ENCODE data around the gene KLHL28.

The KLHL28 gene

DNA sequence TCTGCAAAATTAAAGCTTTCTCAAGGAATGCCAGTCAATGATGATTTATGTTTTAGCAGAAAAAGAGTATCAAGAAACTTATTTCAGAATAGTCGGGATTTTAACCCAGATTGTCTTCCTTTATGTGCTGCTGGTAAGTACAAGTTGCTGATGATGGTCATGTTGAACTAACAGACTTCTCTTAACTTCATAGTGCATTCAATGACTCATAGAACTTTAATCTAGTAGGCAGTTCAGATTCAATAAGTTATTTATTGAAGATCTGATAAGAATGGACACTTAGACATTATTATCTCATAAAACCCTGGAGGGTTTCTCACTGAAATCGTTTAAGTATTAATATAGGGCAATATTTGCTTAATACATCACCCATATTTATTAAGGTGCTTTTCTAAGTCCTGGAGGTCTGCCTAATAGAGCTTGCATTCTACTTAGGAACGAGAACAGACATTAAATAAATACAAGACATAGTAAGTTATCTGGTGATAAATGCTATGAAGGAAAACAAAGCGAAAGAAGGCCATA, 34.1 kb upstream of the KLHL28 start:
- TF ChIP-seq ESRRG (CRISPR knock-in tag; IDR thresholded peaks at IDR 0.05) (no peak), RARB (CRISPR knock-in tag; IDR thresholded peaks at IDR 0.05) (no peak), BACH2 (CRISPR knock-in tag; IDR thresholded peaks at IDR 0.05; ENCODE audit: borderline replicate concordance) (no peak), TOX (CRISPR knock-in tag; IDR thresholded peaks at IDR 0.05; ENCODE audit: borderline replicate concordance) (no peak)
- TF ChIP-seq, protein P1, sequence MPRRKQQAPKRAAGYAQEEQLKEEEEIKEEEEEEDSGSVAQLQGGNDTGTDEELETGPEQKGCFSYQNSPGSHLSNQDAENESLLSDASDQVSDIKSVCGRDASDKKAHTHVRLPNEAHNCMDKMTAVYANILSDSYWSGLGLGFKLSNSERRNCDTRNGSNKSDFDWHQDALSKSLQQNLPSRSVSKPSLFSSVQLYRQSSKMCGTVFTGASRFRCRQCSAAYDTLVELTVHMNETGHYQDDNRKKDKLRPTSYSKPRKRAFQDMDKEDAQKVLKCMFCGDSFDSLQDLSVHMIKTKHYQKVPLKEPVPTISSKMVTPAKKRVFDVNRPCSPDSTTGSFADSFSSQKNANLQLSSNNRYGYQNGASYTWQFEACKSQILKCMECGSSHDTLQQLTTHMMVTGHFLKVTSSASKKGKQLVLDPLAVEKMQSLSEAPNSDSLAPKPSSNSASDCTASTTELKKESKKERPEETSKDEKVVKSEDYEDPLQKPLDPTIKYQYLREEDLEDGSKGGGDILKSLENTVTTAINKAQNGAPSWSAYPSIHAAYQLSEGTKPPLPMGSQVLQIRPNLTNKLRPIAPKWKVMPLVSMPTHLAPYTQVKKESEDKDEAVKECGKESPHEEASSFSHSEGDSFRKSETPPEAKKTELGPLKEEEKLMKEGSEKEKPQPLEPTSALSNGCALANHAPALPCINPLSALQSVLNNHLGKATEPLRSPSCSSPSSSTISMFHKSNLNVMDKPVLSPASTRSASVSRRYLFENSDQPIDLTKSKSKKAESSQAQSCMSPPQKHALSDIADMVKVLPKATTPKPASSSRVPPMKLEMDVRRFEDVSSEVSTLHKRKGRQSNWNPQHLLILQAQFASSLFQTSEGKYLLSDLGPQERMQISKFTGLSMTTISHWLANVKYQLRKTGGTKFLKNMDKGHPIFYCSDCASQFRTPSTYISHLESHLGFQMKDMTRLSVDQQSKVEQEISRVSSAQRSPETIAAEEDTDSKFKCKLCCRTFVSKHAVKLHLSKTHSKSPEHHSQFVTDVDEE (CRISPR knock-in tag; IDR thresholded peaks at IDR 0.05) = no peak
- ATAC-seq = no peak

DNA sequence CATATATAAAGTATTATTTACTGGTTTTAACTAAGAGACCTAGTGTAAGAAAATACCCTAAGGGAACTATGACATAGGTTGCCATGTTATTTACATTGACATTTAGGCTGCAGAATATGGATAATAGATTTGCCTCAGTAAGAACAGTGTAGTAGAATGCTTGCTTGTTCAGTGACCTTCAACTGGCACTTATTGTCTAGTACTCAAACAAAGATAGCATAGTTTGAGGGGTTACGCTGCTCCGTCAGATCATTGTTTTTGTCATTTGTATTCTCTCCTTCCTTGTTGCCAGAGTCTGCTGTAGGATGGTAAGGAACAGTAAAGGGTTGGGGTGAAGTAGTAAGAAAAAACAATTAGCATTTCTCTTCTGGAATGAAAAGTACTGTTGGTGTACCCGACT, 33.4 kb upstream of the KLHL28 start:
- no peak for ATAC-seq
- TF ChIP-seq TCF4 (CRISPR knock-in tag; IDR thresholded peaks at IDR 0.05; ENCODE audit: borderline replicate concordance) = no peak
- TF ChIP-seq ARNTL (CRISPR knock-in tag; IDR thresholded peaks at IDR 0.05; ENCODE audit: borderline replicate concordance, low read depth) = no peak

DNA sequence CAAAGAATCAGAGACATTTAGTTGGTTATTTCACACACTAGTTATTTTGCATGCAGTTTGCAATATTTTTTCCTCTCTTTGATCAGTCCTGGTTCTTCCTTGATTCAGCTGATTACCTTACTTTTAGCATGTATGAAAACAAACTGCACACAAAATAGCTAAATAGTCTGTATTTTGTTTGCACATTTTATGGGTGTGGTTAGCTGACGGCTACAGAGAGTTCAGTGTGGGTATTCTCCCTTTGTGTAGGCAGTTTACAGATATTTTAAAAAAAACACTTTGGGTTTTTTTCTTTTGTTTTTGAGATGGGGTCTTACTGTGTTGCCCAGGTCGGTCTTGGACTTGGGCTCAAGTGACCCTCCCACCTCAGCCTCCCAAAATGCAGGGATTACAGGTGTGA, 28.8 kb upstream of the KLHL28 start:
- TF ChIP-seq TCF4 (CRISPR knock-in tag; IDR thresholded peaks at IDR 0.05; ENCODE audit: borderline replicate concordance) = no peak
- ATAC-seq = no peak

DNA sequence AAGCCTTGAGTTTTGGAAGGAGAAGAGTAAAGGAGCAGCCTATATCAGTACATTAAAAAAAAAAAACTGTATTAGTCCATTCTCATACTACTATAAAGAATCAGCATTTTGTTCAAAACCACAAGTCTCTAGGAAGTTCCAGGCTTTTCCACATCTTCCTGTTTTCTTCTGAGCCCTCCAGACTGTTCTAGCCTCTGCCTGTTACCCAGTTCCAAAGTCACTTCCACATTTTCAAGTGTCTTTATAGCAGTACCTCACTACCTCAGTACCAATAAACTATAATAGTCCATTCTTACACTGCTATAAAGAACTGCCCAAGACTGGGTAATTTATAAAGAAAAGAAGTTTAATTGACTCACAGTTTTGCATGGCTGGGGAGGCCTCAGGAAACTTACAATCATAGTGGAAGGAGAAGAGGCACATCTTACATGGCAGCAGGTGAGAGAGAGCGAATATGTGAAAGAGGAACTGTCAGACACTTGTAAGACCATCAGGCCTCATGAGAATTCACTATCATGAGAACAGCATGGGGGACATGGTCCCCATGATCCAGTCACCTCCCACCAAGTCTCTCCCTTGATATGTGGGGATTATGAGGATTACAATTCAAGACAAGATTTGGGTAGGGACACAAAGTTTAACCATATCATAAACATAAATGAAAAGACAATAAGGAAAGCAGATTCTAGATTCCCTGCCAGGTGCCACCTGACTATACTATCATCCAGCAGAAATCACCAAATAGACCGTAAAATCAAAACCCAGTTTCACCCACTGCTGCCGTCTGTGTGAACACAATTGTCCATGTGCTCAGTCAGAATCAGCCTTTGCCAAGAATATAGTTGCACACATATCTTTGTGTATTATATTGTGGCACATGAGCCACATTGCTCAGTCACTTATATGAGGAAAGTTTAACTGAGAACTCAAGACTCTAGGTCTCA, 28.0 kb upstream of the KLHL28 start:
- ATAC-seq = no peak
- TF ChIP-seq, protein P2, sequence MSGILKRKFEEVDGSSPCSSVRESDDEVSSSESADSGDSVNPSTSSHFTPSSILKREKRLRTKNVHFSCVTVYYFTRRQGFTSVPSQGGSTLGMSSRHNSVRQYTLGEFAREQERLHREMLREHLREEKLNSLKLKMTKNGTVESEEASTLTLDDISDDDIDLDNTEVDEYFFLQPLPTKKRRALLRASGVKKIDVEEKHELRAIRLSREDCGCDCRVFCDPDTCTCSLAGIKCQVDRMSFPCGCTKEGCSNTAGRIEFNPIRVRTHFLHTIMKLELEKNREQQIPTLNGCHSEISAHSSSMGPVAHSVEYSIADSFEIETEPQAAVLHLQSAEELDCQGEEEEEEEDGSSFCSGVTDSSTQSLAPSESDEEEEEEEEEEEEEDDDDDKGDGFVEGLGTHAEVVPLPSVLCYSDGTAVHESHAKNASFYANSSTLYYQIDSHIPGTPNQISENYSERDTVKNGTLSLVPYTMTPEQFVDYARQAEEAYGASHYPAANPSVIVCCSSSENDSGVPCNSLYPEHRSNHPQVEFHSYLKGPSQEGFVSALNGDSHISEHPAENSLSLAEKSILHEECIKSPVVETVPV (CRISPR knock-in tag; IDR thresholded peaks at IDR 0.05) = no peak
- TF ChIP-seq PPARA (CRISPR knock-in tag; IDR thresholded peaks at IDR 0.05; ENCODE audit: borderline replicate concordance) (no peak), TOX (CRISPR knock-in tag; IDR thresholded peaks at IDR 0.05; ENCODE audit: borderline replicate concordance) (no peak), GLIS3 (CRISPR knock-in tag; IDR thresholded peaks at IDR 0.05) (no peak), TCF4 (CRISPR knock-in tag; IDR thresholded peaks at IDR 0.05; ENCODE audit: borderline replicate concordance) (no peak), ZNF70 (CRISPR knock-in tag; IDR thresholded peaks at IDR 0.05) (no peak), ZNF565 (CRISPR knock-in tag; conservative IDR thresholded peaks at IDR 0.05; ENCODE audit: low read depth) (no peak), SNAI2 (CRISPR knock-in tag; IDR thresholded peaks at IDR 0.05) (no peak), ZNF8 (CRISPR knock-in tag; IDR thresholded peaks at IDR 0.05) (no peak), ZFP3 (CRISPR knock-in tag; IDR thresholded peaks at IDR 0.05) (no peak)

DNA sequence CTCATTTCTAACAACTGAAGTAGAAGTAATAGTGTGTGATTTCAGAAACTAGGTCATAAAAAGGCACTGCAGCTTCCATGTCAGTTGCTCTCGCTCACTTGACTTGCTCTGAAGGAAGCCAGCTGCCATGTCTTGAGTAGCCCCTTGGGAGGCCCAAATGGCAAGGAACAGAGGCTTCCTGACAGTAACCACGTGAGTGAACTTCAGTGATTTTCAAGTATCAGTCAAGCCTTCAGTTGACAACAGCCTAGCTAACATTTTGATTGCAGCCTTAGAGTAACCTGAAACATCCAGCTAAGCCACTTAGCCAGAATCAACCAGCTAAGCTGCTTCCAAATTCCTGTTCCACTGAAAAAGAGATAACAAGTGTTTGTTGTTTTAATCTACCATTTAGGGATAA, 26.9 kb upstream of the KLHL28 start:
- TF ChIP-seq ZFP30 (CRISPR knock-in tag; IDR thresholded peaks at IDR 0.05) (no peak), ISL1 (CRISPR knock-in tag; IDR thresholded peaks at IDR 0.05) (no peak), ARNTL (CRISPR knock-in tag; IDR thresholded peaks at IDR 0.05; ENCODE audit: borderline replicate concordance, low read depth) (no peak), GLIS3 (CRISPR knock-in tag; IDR thresholded peaks at IDR 0.05) (no peak)
- TF ChIP-seq, protein P3, sequence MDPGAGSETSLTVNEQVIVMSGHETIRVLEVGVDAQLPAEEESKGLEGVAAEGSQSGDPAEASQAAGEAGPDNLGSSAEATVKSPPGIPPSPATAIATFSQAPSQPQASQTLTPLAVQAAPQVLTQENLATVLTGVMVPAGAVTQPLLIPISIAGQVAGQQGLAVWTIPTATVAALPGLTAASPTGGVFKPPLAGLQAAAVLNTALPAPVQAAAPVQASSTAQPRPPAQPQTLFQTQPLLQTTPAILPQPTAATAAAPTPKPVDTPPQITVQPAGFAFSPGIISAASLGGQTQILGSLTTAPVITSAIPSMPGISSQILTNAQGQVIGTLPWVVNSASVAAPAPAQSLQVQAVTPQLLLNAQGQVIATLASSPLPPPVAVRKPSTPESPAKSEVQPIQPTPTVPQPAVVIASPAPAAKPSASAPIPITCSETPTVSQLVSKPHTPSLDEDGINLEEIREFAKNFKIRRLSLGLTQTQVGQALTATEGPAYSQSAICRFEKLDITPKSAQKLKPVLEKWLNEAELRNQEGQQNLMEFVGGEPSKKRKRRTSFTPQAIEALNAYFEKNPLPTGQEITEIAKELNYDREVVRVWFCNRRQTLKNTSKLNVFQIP (CRISPR knock-in tag; IDR thresholded peaks at IDR 0.05; ENCODE audit: borderline replicate concordance, low read depth) = no peak
- no peak for ATAC-seq

DNA sequence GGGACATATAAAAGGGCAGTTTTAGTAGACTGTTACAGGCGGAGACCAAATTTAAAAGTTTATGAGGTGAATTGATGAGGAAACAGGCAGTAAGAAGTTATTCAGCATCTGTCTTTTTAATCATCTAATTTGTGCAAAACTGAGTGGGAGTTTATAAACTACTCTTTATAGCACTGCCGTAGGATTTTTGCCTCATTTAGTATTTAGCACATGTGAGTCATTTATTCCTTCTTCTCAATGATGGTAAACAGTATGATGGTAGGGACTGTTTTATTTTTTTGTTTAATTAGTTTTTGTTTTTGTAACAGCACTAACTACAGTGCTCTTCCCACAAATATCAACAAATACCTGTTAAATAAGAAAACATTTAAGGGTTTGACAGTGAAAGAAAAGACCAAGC, 20.8 kb upstream of the KLHL28 start:
- ATAC-seq = no peak
- TF ChIP-seq GLIS3 (CRISPR knock-in tag; IDR thresholded peaks at IDR 0.05) (no peak), ZFP3 (CRISPR knock-in tag; IDR thresholded peaks at IDR 0.05) (no peak), CSDC2 (CRISPR knock-in tag; IDR thresholded peaks at IDR 0.05) (no peak), ZNF565 (CRISPR knock-in tag; conservative IDR thresholded peaks at IDR 0.05; ENCODE audit: low read depth) (no peak), ISL1 (CRISPR knock-in tag; IDR thresholded peaks at IDR 0.05) (no peak), TCF4 (CRISPR knock-in tag; IDR thresholded peaks at IDR 0.05; ENCODE audit: borderline replicate concordance) (no peak), SNAI2 (CRISPR knock-in tag; IDR thresholded peaks at IDR 0.05) (no peak), ZC3H10 (CRISPR knock-in tag; IDR thresholded peaks at IDR 0.05) (no peak), OSR1 (CRISPR knock-in tag; IDR thresholded peaks at IDR 0.05) (no peak), TOX (CRISPR knock-in tag; IDR thresholded peaks at IDR 0.05; ENCODE audit: borderline replicate concordance) (no peak), BACH2 (CRISPR knock-in tag; IDR thresholded peaks at IDR 0.05; ENCODE audit: borderline replicate concordance) (no peak), ZFP30 (CRISPR knock-in tag; IDR thresholded peaks at IDR 0.05) (no peak), ESRRG (CRISPR knock-in tag; IDR thresholded peaks at IDR 0.05) (no peak)
- TF ChIP-seq, protein P3 (CRISPR knock-in tag; IDR thresholded peaks at IDR 0.05; ENCODE audit: borderline replicate concordance, low read depth) = no peak
- TF ChIP-seq, protein P4, sequence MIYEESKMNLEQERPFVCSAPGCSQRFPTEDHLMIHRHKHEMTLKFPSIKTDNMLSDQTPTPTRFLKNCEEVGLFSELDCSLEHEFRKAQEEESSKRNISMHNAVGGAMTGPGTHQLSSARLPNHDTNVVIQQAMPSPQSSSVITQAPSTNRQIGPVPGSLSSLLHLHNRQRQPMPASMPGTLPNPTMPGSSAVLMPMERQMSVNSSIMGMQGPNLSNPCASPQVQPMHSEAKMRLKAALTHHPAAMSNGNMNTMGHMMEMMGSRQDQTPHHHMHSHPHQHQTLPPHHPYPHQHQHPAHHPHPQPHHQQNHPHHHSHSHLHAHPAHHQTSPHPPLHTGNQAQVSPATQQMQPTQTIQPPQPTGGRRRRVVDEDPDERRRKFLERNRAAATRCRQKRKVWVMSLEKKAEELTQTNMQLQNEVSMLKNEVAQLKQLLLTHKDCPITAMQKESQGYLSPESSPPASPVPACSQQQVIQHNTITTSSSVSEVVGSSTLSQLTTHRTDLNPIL (CRISPR knock-in tag; IDR thresholded peaks at IDR 0.05; ENCODE audit: low read depth) = no peak

Data from SK-N-SH treated with all-trans-retinoic acid at 6 μM for 48 hours (cell line).